Stimulated activated naive CD8-positive, alpha-beta T cell treated with anti-CD3 and anti-CD28 coated beads, Interleukin-15, Interleukin-2, amounts not matched to agents 100 ng/mL and 50 ng/mL, for 24 hours (primary cell): ENCODE results near the gene PDXK.

Experiments used
- H3K27ac Mint-ChIP-seq: one replicate; pipeline ENCODE4 v1.8.0; 2021; ENCODE audit warnings: mild to moderate bottlenecking, mixed read lengths
- H3K27me3 Mint-ChIP-seq: one replicate; pipeline ENCODE4 v1.8.0; 2021; ENCODE audit warnings: mixed read lengths
- H3K36me3 Mint-ChIP-seq: one replicate; pipeline ENCODE4 v1.8.0; 2021; ENCODE audit warnings: low read depth, mixed read lengths
- H3K4me1 Mint-ChIP-seq: one replicate; pipeline ENCODE4 v1.8.0; 2021; ENCODE audit warnings: low read depth, mixed read lengths
- H3K4me3 Mint-ChIP-seq: one replicate; pipeline ENCODE4 v1.8.0; 2021; ENCODE audit warnings: mild to moderate bottlenecking, mixed read lengths
- H3K9me3 Mint-ChIP-seq: one replicate; pipeline ENCODE4 v1.8.0; 2021; ENCODE audit warnings: mixed read lengths

The PDXK gene

DNA sequence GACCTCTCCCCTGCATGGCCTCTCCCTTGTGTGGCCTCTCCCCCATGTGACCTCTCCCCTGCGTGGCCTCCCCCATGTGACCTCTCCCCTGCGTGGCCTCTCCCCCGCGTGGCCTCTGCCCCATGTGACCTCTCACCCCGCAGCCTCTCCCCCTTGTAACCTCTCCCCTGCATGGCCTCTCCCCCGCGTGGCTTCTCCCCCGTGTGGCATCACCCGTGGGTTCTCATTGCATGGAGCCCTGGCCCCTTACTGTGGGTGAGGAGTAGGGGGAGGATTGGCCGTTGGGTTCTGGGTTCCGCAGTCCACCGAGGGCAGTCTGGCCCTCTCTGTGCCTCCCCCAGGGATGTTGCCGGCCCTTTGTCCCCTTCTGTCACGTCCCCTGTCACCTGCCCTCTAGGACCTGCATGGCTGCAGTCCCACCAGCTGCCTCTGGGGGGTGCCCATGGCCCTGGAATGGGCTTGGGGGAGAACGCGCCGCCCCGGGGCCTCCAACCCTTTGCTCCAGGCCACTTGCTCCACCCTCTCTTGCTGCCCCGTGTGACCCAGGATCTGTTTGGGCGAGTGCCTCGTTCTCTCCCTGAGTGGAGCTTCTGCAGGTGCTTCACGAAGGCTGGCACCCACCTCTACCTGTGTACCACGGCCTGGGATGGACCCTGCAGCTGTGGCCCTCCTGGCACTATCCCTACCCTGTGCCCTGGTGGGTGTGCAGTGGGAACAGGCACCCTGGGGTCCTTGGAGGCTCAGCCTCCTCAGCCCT lies 91.8 kb downstream of the PDXK start:
- no peak overlapping the region for H3K27ac Mint-ChIP-seq
- peaks cover 23% of the 10 kb centered on the region for H3K4me1 Mint-ChIP-seq

DNA sequence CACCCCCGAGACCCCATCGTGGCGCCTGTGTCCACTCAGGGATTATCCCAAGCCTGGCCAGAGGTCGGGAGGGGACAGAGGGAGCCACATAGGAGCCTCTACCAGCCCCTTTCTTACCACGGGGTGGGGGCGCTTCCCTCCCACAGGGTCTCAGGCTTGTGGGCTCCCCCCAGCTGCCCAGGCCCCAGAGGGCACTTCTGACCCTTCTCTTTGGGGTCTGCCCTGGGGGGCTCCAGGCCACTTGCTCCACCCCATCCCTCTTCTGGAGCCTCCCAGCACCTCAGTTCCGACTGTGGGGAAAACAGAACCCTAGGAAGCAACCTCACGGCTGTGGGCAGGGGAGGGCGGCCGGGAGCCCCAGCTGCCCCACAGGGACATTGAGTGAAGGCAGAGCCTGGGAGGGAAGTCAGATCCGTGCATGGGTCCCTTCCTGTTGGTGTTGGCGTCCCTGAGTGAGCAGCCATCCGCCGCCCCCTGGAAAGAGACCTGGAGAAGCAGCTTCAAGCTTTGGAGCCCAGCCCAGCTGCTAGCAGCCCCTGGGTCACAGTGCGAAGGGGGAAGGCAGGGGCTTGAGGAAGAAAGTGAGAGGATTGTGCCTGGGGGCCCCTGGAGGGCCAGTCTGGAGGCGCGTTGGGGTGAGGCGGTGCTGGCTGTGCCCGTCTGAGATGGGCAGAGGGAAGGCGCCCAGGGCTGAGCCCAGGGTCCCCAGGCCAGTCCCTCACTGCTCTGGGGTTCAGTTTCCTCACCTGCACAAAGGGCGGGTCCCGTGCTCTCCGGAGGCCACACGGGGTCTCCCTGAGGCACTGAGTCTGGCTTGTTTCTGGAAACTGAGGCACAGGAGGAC lies 92.6 kb downstream of the PDXK start:
- H3K4me1 Mint-ChIP-seq, result peaks cover 15% of the 10 kb centered on the region
- H3K36me3 Mint-ChIP-seq, result no peaks in the 10 kb centered on the region
- no peak overlapping the region for H3K27ac Mint-ChIP-seq
- no peaks in the 10 kb centered on the region for H3K9me3 Mint-ChIP-seq
- no peak overlapping the region for H3K4me3 Mint-ChIP-seq
- no peaks in the 10 kb centered on the region for H3K27me3 Mint-ChIP-seq

More for the DNA sequence above, 91.8 kb downstream of the PDXK start:
- no peaks in the 10 kb centered on the region for H3K27me3 Mint-ChIP-seq
- H3K9me3 Mint-ChIP-seq, result no peaks in the 10 kb centered on the region
- peaks cover 7% of the 10 kb centered on the region for H3K36me3 Mint-ChIP-seq
- H3K4me3 Mint-ChIP-seq, result no peak overlapping the region
